ENCODE data around the gene CD2AP. TPM values are rescaled to one million over a fixed set of nuclear protein-coding genes. Genes with fewer than 3 reads are reported as not detected.

The CD2AP gene
- total and polyA plus RNA-seq, 4 donors, result 6.8 to 33.4 (median 22.2) TPM

GRCh38 chr6:47654255-47654654 is 176.7 kb downstream of the CD2AP start:
- 87 to 89% methylated on average over 4 of the region's 4 CpGs for WGBS, 2 donors
- intact Hi-C loops (cut with DNase I), result no loop called here

GRCh38 chr6:47655719-47656595 is 178.4 kb downstream of the CD2AP start:
- H3K27me3 ChIP-seq (ENCODE audit: control insufficient read depth in 1 of 2, insufficient read depth in 2 of 2, low read length in 1 of 2), result peaks cover 0 to 1% of the 10 kb centered on the region in 2 donors
- no peak overlapping the region for H3K27ac ChIP-seq (ENCODE audit: low read depth in 1 of 2, low read length in 2 of 2)
- WGBS, 2 donors, result 65 to 73% methylated on average over 7 of the region's 7 CpGs
- no peak overlapping the region for H3K4me3 ChIP-seq (ENCODE audit: low read length in 2 of 2)
- no peak for ATAC-seq (ENCODE audit: low FRiP score)
- H3K36me3 ChIP-seq (ENCODE audit: control insufficient read depth in 1 of 2, insufficient read depth in 2 of 2, low read length in 1 of 2), result no peaks in the 10 kb centered on the region
- no peaks in the 10 kb centered on the region for H3K4me1 ChIP-seq (ENCODE audit: control insufficient read depth in 1 of 2, insufficient read depth in 2 of 2, low read length in 2 of 2)
- intact Hi-C loops (cut with DNase I), result no loop called here
- no peaks in the 10 kb centered on the region for H3K9me3 ChIP-seq (ENCODE audit: control insufficient read depth, low read length)
- no peak for DNase-seq

More at GRCh38 chr6:47654255-47654654, 176.7 kb downstream of the CD2AP start:
- no peak for DNase-seq
- no peaks in the 10 kb centered on the region for H3K9me3 ChIP-seq (ENCODE audit: control insufficient read depth, low read length)
- no peaks in the 10 kb centered on the region for H3K36me3 ChIP-seq (ENCODE audit: control insufficient read depth in 1 of 2, insufficient read depth in 2 of 2, low read length in 1 of 2)
- ATAC-seq (ENCODE audit: low FRiP score), result no peak
- no peak overlapping the region for H3K4me3 ChIP-seq (ENCODE audit: low read length in 2 of 2)
- H3K27ac ChIP-seq (ENCODE audit: low read depth in 1 of 2, low read length in 2 of 2), result no peak overlapping the region
- H3K27me3 ChIP-seq (ENCODE audit: control insufficient read depth in 1 of 2, insufficient read depth in 2 of 2, low read length in 1 of 2), result no peaks in the 10 kb centered on the region
- H3K4me1 ChIP-seq (ENCODE audit: control insufficient read depth in 1 of 2, insufficient read depth in 2 of 2, low read length in 2 of 2), result no peaks in the 10 kb centered on the region

GRCh38 chr6:47661960-47662359 is 184.4 kb downstream of the CD2AP start:
- WGBS, 2 donors, result 55 to 60% methylated on average over 5 of the region's 5 CpGs

DNA sequence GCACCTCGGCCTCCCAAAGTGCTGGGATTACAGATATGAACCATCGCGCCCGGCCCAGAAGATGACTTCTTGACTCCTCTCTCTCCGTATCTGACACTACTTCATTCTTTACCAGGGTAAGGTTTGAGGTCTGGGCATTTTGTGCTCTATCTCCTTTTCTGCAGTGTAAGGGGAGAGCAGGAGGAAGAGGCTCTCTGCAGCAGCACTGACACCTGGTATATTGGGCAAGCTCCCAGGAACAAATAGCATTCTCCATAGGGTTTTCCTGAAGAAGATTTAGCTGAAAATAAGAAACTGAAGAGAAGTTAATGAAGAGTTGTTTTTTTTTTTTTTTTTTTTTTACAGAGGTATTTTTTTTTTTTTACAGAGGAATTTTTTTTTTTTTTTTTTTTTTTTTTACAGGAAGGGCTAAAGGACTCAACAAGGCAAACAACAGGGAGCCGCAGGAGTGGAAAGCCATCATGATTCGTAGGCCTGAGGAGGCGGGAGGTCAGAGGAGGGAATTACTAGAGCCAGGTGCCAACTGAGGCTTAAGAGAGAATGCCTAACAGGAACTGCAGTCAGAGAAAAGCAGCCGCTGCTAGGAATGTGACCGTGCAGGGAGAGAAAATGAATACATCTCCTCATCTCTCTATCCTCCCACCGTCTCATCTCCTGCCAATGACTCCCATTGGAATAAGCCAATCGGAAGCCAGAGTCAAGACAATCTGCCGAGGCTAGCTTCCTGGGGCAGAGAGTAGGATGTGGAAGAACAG is 186.1 kb downstream of the CD2AP start:
- H3K27me3 ChIP-seq (ENCODE audit: control insufficient read depth in 1 of 2, insufficient read depth in 2 of 2, low read length in 1 of 2), result peaks cover 0 to 1% of the 10 kb centered on the region in 2 donors
- no peak overlapping the region for H3K27ac ChIP-seq (ENCODE audit: low read depth in 1 of 2, low read length in 2 of 2)
- 84 to 89% methylated on average over 13 of the region's 13 CpGs for WGBS, 2 donors
- ATAC-seq (ENCODE audit: low FRiP score) (no peak), DNase-seq (no peak)
- H3K9me3 ChIP-seq (ENCODE audit: control insufficient read depth, low read length), result peaks cover 2% of the 10 kb centered on the region
- no peak overlapping the region for H3K4me3 ChIP-seq (ENCODE audit: low read length in 2 of 2)
- intact Hi-C loops (cut with DNase I), result no loop called here
- no peaks in the 10 kb centered on the region for H3K36me3 ChIP-seq (ENCODE audit: control insufficient read depth in 1 of 2, insufficient read depth in 2 of 2, low read length in 1 of 2)
- H3K4me1 ChIP-seq (ENCODE audit: control insufficient read depth in 1 of 2, insufficient read depth in 2 of 2, low read length in 2 of 2), result no peaks in the 10 kb centered on the region

More at GRCh38 chr6:47661960-47662359, 184.4 kb downstream of the CD2AP start:
- Histone ChIP-seq H3K27me3 (ENCODE audit: control insufficient read depth in 1 of 2, insufficient read depth in 2 of 2, low read length in 1 of 2) (peaks cover 0 to 1% of the 10 kb centered on the region in 2 donors), H3K27ac (ENCODE audit: low read depth in 1 of 2, low read length in 2 of 2) (no peak overlapping the region), H3K9me3 (ENCODE audit: control insufficient read depth, low read length) (peaks cover 2% of the 10 kb centered on the region), H3K4me3 (ENCODE audit: low read length in 2 of 2) (no peak overlapping the region), H3K36me3 (ENCODE audit: control insufficient read depth in 1 of 2, insufficient read depth in 2 of 2, low read length in 1 of 2) (no peaks in the 10 kb centered on the region), H3K4me1 (ENCODE audit: control insufficient read depth in 1 of 2, insufficient read depth in 2 of 2, low read length in 2 of 2) (no peaks in the 10 kb centered on the region)
- ATAC-seq (ENCODE audit: low FRiP score), result no peak
- intact Hi-C loops (cut with DNase I), result no loop called here
- DNase-seq, result no peak

- H3K4me1 ChIP-seq (ENCODE audit: control insufficient read depth in 1 of 2, insufficient read depth in 2 of 2, low read length in 2 of 2), result no peaks in the 10 kb centered on the region
- no peaks in the 10 kb centered on the region for H3K27me3 ChIP-seq (ENCODE audit: control insufficient read depth in 1 of 2, insufficient read depth in 2 of 2, low read length in 1 of 2)
- H3K9me3 ChIP-seq (ENCODE audit: control insufficient read depth, low read length), result peaks cover 2% of the 10 kb centered on the region
- H3K4me3 ChIP-seq (ENCODE audit: low read length in 2 of 2), result no peak overlapping the region
- H3K27ac ChIP-seq (ENCODE audit: low read depth in 1 of 2, low read length in 2 of 2), result no peak overlapping the region
- no peak for ATAC-seq (ENCODE audit: low FRiP score)
- intact Hi-C loops (cut with DNase I), result no loop called here
- WGBS, 2 donors, result 70 to 75% methylated on average over 3 of the region's 3 CpGs
- H3K36me3 ChIP-seq (ENCODE audit: control insufficient read depth in 1 of 2, insufficient read depth in 2 of 2, low read length in 1 of 2), result no peaks in the 10 kb centered on the region
- DNase-seq, result no peak
Observed at GRCh38 chr6:47665112-47665511, 187.5 kb downstream of the CD2AP start.

GRCh38 chr6:47669684-47670513 is 192.3 kb downstream of the CD2AP start:
- H3K27ac ChIP-seq (ENCODE audit: low read depth in 1 of 2, low read length in 2 of 2), result no peak overlapping the region
- no peak for ATAC-seq (ENCODE audit: low FRiP score)
- H3K4me3 ChIP-seq (ENCODE audit: low read length in 2 of 2), result no peak overlapping the region
- no peaks in the 10 kb centered on the region for H3K36me3 ChIP-seq (ENCODE audit: control insufficient read depth in 1 of 2, insufficient read depth in 2 of 2, low read length in 1 of 2)
- intact Hi-C loops (cut with DNase I), result no loop called here
- no peaks in the 10 kb centered on the region for H3K4me1 ChIP-seq (ENCODE audit: control insufficient read depth in 1 of 2, insufficient read depth in 2 of 2, low read length in 2 of 2)
- H3K27me3 ChIP-seq (ENCODE audit: control insufficient read depth in 1 of 2, insufficient read depth in 2 of 2, low read length in 1 of 2), result no peaks in the 10 kb centered on the region
- WGBS, 2 donors, result 19 to 25% methylated on average over 6 of the region's 6 CpGs
- H3K9me3 ChIP-seq (ENCODE audit: control insufficient read depth, low read length), result peaks cover 1% of the 10 kb centered on the region
- DNase-seq, result no peak

DNA sequence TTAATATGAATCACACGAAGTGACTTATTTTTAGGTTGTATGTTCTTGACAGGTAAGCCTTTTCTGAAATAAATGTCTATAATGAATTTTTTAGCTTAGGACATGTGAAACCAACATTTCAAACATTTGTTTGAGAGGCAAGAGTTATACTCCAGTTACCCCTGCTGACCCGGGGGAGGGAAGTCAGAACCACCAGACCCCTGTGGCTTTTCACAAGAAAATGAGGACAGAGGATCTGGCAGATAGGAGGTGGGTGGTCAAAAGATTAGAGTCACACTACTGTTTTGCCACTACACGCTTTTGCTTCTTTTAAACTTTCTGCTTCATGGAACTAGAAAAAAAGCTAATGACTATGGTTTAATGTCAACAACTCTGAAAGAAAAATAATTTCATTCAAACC is 193.3 kb downstream of the CD2AP start:
- Histone ChIP-seq H3K27ac (ENCODE audit: low read depth in 1 of 2, low read length in 2 of 2) (no peak overlapping the region), H3K27me3 (ENCODE audit: control insufficient read depth in 1 of 2, insufficient read depth in 2 of 2, low read length in 1 of 2) (no peaks in the 10 kb centered on the region), H3K9me3 (ENCODE audit: control insufficient read depth, low read length) (peaks cover 1% of the 10 kb centered on the region), H3K4me1 (ENCODE audit: control insufficient read depth in 1 of 2, insufficient read depth in 2 of 2, low read length in 2 of 2) (no peaks in the 10 kb centered on the region), H3K4me3 (ENCODE audit: low read length in 2 of 2) (no peak overlapping the region), H3K36me3 (ENCODE audit: control insufficient read depth in 1 of 2, insufficient read depth in 2 of 2, low read length in 1 of 2) (no peaks in the 10 kb centered on the region)
- 39 to 40% methylated on average over 3 of the region's 3 CpGs for WGBS, 2 donors
- ATAC-seq (ENCODE audit: low FRiP score) (no peak), DNase-seq (no peak)
- intact Hi-C loops (cut with DNase I), result no loop called here

DNA sequence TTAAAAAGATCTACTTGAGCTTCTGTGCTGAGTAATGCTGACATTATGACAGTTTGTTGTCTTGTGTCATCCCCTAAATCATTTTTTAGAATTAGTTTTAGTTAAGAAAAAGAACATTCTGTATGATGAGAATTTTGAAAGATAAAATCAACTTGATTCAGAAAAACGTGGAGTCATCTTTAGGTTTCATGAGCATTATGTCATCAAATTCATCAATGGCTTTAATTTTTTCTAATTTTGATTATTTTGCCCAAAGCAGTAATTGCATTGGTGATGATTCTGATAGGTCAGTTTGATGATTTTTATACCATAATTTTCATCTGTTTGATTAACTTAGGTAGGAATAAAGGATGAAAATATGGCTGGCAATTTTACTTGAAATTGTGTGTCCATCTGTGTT is 194.2 kb downstream of the CD2AP start:
- intact Hi-C loops (cut with DNase I), result no loop called here
- 60% methylated on average over 1 of the region's 1 CpG for WGBS, 2 donors
- Histone ChIP-seq H3K27me3 (ENCODE audit: control insufficient read depth in 1 of 2, insufficient read depth in 2 of 2, low read length in 1 of 2) (no peaks in the 10 kb centered on the region), H3K27ac (ENCODE audit: low read depth in 1 of 2, low read length in 2 of 2) (no peak overlapping the region), H3K4me1 (ENCODE audit: control insufficient read depth in 1 of 2, insufficient read depth in 2 of 2, low read length in 2 of 2) (no peaks in the 10 kb centered on the region), H3K4me3 (ENCODE audit: low read length in 2 of 2) (no peak overlapping the region), H3K36me3 (ENCODE audit: control insufficient read depth in 1 of 2, insufficient read depth in 2 of 2, low read length in 1 of 2) (no peaks in the 10 kb centered on the region), H3K9me3 (ENCODE audit: control insufficient read depth, low read length) (peaks cover 1% of the 10 kb centered on the region)
- no peak for ATAC-seq (ENCODE audit: low FRiP score)
- no peak for DNase-seq

All from aorta (tissue), 5 donors.